Mesendoderm (in vitro differentiated cells): ENCODE results near the gene SCAMP2.

Experiments
- DNase-seq: peaks from one replicate; pipeline ENCODE4 v3.0.0; 2013
- H2AK5ac ChIP-seq: 2 replicates; pipeline ENCODE4 v1.6.1; 2013; ENCODE audit warnings: low read length, inconsistent platforms
- H2BK120ac ChIP-seq: 2 replicates; pipeline ENCODE4 v1.6.1; 2013; ENCODE audit warnings: low read depth, mild to moderate bottlenecking, low read length, moderate library complexity, mixed read lengths
- H2BK15ac ChIP-seq: replicated peaks from 2 replicates; pipeline ENCODE4 v1.6.1; 2013; ENCODE audit warnings: low read depth, mild to moderate bottlenecking, moderate library complexity
- H2BK5ac ChIP-seq: 2 replicates; pipeline ENCODE4 v1.6.1; 2013; ENCODE audit warnings: low read length, inconsistent platforms
- H3K18ac ChIP-seq: 2 replicates; pipeline ENCODE4 v1.6.1; 2013; ENCODE audit warnings: mild to moderate bottlenecking, low read length, mixed read lengths
- H3K23ac ChIP-seq: one replicate; pipeline ENCODE4 v1.6.1; 2013; ENCODE audit warnings: low read length
- H3K27ac ChIP-seq: 2 replicates; pipeline ENCODE4 v1.5.1; 2013; ENCODE audit warnings: low read depth, mild to moderate bottlenecking, inconsistent platforms, low read length, moderate library complexity
- H3K27me3 ChIP-seq: 2 replicates; pipeline ENCODE4 v1.6.1; 2013; ENCODE audit warnings: low read length, control low read depth, mild to moderate bottlenecking, inconsistent platforms; ENCODE audit not compliant: insufficient read depth, poor library complexity
- H3K36me3 ChIP-seq: 2 replicates; pipeline ENCODE4 v1.6.1; 2013; ENCODE audit warnings: low read length, inconsistent platforms; ENCODE audit not compliant: control insufficient read depth, insufficient read depth
- H3K4ac ChIP-seq: one replicate; pipeline ENCODE4 v1.6.1; 2013; ENCODE audit warnings: low read depth, mild to moderate bottlenecking, low read length, moderate library complexity
- H3K4me1 ChIP-seq: 2 replicates; pipeline ENCODE4 v1.6.1; 2013; ENCODE audit warnings: low read depth, low read length, inconsistent platforms; ENCODE audit not compliant: control insufficient read depth
- H3K4me2 ChIP-seq: 2 replicates; pipeline ENCODE4 v1.6.1; 2013; ENCODE audit warnings: low read length
- H3K4me3 ChIP-seq: 2 replicates; pipeline ENCODE4 v1.5.1; 2013; ENCODE audit warnings: mild to moderate bottlenecking, low read length
- H3K56ac ChIP-seq: one replicate; pipeline ENCODE4 v1.6.1; 2013; ENCODE audit warnings: low read length
- H3K79me1 ChIP-seq: 2 replicates; pipeline ENCODE4 v1.6.1; 2013; ENCODE audit warnings: low read length, inconsistent platforms
- H3K79me2 ChIP-seq: 2 replicates; pipeline ENCODE4 v1.6.1; 2013; ENCODE audit warnings: mild to moderate bottlenecking, low read length; ENCODE audit not compliant: control insufficient read depth, insufficient read depth
- H3K9ac ChIP-seq: 2 replicates; pipeline ENCODE4 v1.6.1; 2013; ENCODE audit warnings: low read length, inconsistent platforms
- H4K5ac ChIP-seq: one replicate; pipeline ENCODE4 v1.6.1; 2013; ENCODE audit warnings: low read length
- H4K8ac ChIP-seq: one replicate; pipeline ENCODE4 v1.6.1; 2013; ENCODE audit warnings: low read depth, mild to moderate bottlenecking, control low read depth, low read length, moderate library complexity
- WGBS: extraction: QIAGEN DNeasy Blood & Tissue Kit; methylation state at CpG from one replicate; pipeline ENCODE4 v1.1.7; 2013; ENCODE audit warnings: low lambda C conversion rate, missing lambda C conversion rate; ENCODE audit not compliant: insufficient coverage; ENCODE audit errors: extremely low coverage; 5-methylcytosine and 5-hydroxymethylcytosine counted together

Gene SCAMP2

GRCh38 chr15:74804935-74805334 lies 68.2 kb downstream of the SCAMP2 start:
- Histone ChIP-seq H3K4me1 (no peaks in the 10 kb centered on the region), H3K4me3 (no peak overlapping the region), H4K5ac (no peak overlapping the region), H3K79me1 (no peaks in the 10 kb centered on the region), H3K18ac (no peak overlapping the region), H3K36me3 (peaks cover 11% of the 10 kb centered on the region), H2BK5ac (no peak overlapping the region), H3K9ac (no peak overlapping the region), H3K4me2 (no peak overlapping the region), H2AK5ac (no peak overlapping the region), H3K56ac (no peak overlapping the region), H3K23ac (no peak overlapping the region), H3K27ac (no peak overlapping the region), H2BK120ac (no peak overlapping the region), H3K79me2 (no peaks in the 10 kb centered on the region), H3K4ac (no peak overlapping the region), H4K8ac (no peak overlapping the region), H2BK15ac (no peak overlapping the region), H3K27me3 (no peaks in the 10 kb centered on the region)
- DNase-seq: no peak
- WGBS: no CpG with 5 or more reads among the region's 6 CpGs

DNA sequence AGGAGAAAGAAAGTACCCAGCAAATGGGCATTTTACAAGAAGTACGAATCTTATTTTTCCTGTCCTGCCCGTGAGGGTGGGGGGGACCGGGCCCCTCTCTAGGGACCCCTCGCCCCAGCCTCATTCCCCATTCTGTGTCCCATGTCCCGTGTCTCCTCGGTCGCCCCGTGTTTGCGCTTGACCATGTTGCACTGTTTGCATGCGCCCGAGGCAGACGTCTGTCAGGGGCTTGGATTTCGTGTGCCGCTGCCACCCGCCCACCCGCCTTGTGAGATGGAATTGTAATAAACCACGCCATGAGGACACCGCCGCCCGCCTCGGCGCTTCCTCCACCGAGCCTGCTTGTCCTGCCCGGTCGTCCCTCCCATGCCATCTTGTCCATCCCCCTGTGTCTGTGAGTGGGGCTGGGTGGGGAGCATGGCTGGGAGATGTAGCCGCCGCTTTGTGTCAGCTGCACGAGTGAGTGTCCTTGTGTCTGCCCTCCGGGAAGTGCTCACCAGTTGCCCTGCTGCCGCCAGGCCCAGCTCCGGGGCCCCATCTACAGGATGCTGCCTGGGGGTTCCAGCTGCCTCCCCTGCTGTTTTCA lies 70.2 kb downstream of the SCAMP2 start:
- Histone ChIP-seq H3K27ac (no peak overlapping the region), H3K23ac (no peak overlapping the region), H3K9ac (no peak overlapping the region), H3K36me3 (peaks cover 11% of the 10 kb centered on the region), H2BK120ac (no peak overlapping the region), H3K4me1 (no peaks in the 10 kb centered on the region), H3K79me2 (no peaks in the 10 kb centered on the region), H3K56ac (no peak overlapping the region), H4K5ac (no peak overlapping the region), H2BK5ac (no peak overlapping the region), H3K18ac (no peak overlapping the region), H4K8ac (no peak overlapping the region), H3K79me1 (no peaks in the 10 kb centered on the region), H3K4me2 (no peak overlapping the region), H3K4me3 (no peak overlapping the region), H3K4ac (no peak overlapping the region), H2BK15ac (no peak overlapping the region), H3K27me3 (no peaks in the 10 kb centered on the region), H2AK5ac (no peak overlapping the region)
- DNase-seq: no peak
- WGBS: no CpG with 5 or more reads among the region's 31 CpGs

DNA sequence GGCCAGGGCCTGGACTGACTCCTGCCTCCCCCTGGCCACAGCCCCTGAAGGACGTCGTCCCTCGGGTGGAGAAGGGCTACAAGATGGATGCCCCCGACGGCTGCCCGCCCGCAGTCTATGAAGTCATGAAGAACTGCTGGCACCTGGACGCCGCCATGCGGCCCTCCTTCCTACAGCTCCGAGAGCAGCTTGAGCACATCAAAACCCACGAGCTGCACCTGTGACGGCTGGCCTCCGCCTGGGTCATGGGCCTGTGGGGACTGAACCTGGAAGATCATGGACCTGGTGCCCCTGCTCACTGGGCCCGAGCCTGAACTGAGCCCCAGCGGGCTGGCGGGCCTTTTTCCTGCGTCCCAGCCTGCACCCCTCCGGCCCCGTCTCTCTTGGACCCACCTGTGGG lies 70.9 kb downstream of the SCAMP2 start:
- Histone ChIP-seq H3K27me3 (no peaks in the 10 kb centered on the region), H3K27ac (no peak overlapping the region), H3K4me2 (no peak overlapping the region), H3K9ac (no peak overlapping the region), H3K36me3 (peaks cover 11% of the 10 kb centered on the region), H3K79me2 (no peaks in the 10 kb centered on the region), H3K4me3 (no peak overlapping the region), H2BK15ac (no peak overlapping the region), H2BK5ac (no peak overlapping the region), H3K4ac (no peak overlapping the region), H2AK5ac (no peak overlapping the region), H4K5ac (no peak overlapping the region), H3K4me1 (no peaks in the 10 kb centered on the region), H4K8ac (no peak overlapping the region), H3K79me1 (no peaks in the 10 kb centered on the region), H3K56ac (no peak overlapping the region), H3K23ac (no peak overlapping the region), H2BK120ac (no peak overlapping the region), H3K18ac (no peak overlapping the region)
- no CpG with 5 or more reads among the region's 20 CpGs for WGBS
- DNase-seq: no peak

GRCh38 chr15:74801311-74801997 lies 71.7 kb downstream of the SCAMP2 start:
- Histone ChIP-seq H3K27ac (no peak overlapping the region), H3K9ac (no peak overlapping the region), H3K27me3 (no peaks in the 10 kb centered on the region), H4K5ac (no peak overlapping the region), H2BK5ac (no peak overlapping the region), H2BK120ac (no peak overlapping the region), H2AK5ac (no peak overlapping the region), H3K4me1 (no peaks in the 10 kb centered on the region), H4K8ac (no peak overlapping the region), H3K4ac (no peak overlapping the region), H3K36me3 (peaks cover 11% of the 10 kb centered on the region), H3K4me2 (no peak overlapping the region), H3K56ac (no peak overlapping the region), H3K79me1 (no peaks in the 10 kb centered on the region), H3K18ac (no peak overlapping the region), H3K23ac (no peak overlapping the region), H3K4me3 (no peak overlapping the region), H2BK15ac (no peak overlapping the region), H3K79me2 (no peaks in the 10 kb centered on the region)
- DNase-seq: no peak
- WGBS: no CpG with 5 or more reads among the region's 18 CpGs

- Histone ChIP-seq H3K36me3 (peaks cover 11% of the 10 kb centered on the region), H3K4me3 (no peak overlapping the region)
- DNase-seq: no peak
These were observed 72.5 kb downstream of the SCAMP2 start for GRCh38 chr15:74800559-74801094.

More at GRCh38 chr15:74800559-74801094, 72.5 kb downstream of the SCAMP2 start:
- no peak overlapping the region for H4K5ac ChIP-seq
- H2AK5ac ChIP-seq: no peak overlapping the region
- no peaks in the 10 kb centered on the region for H3K27me3 ChIP-seq
- no peak overlapping the region for H3K4me2 ChIP-seq
- no peaks in the 10 kb centered on the region for H3K79me2 ChIP-seq
- H3K4ac ChIP-seq: no peak overlapping the region
- no peak overlapping the region for H2BK120ac ChIP-seq
- no peak overlapping the region for H3K56ac ChIP-seq
- no peaks in the 10 kb centered on the region for H3K4me1 ChIP-seq
- H3K79me1 ChIP-seq: no peaks in the 10 kb centered on the region
- H3K23ac ChIP-seq: no peak overlapping the region
- no peak overlapping the region for H3K27ac ChIP-seq
- H3K9ac ChIP-seq: no peak overlapping the region
- no peak overlapping the region for H4K8ac ChIP-seq
- H2BK5ac ChIP-seq: no peak overlapping the region
- no peak overlapping the region for H2BK15ac ChIP-seq
- no CpG with 5 or more reads among the region's 20 CpGs for WGBS
- no peak overlapping the region for H3K18ac ChIP-seq
